Panc1 (cell line): ENCODE measurements around the gene MAGEA4. TPM values are rescaled to one million over a fixed set of nuclear protein-coding genes. Genes with fewer than 3 reads are reported as not detected.

Source experiments
- ATAC-seq: fragments of 200-7000 bp; cut with Tn5 transposase; 2 replicates; pipeline ENCODE4 v1.9.1; 2020; ENCODE audit warnings: mild to moderate bottlenecking, moderate library complexity
- Bru-seq: library from RNA; stranded (reverse); fragments of 400-500 nt; gene quantifications from one replicate; lab custom pipeline; 2021; lab: Mats Ljungman, UMichigan
- BruChase-seq, 2 experiments: library from RNA; stranded (reverse); fragments of 400-500 nt; gene quantifications; one replicate each; lab custom pipeline; 2021; lab: Mats Ljungman, UMichigan
- BruUV-seq: library from RNA; stranded (reverse); fragments of 400-500 nt; replicated peaks from 2 replicates; lab custom pipeline; 2021; lab: Mats Ljungman, UMichigan
- CTCF ChIA-PET: fragments of 300-600 bp; sonication (Branson Sonifier 250); formaldehyde crosslinking; loops from one replicate; lab custom pipeline; 2022; ENCODE audit warnings: antibody characterized with exemption; lab: Charles Lee
- POLR2A ChIA-PET: fragments of 300-600 bp; sonication (Branson Sonifier 250); formaldehyde crosslinking; loops from one replicate; lab custom pipeline; 2022; ENCODE audit warnings: antibody characterized with exemption; lab: Charles Lee
- DNase-seq: peaks from one replicate; pipeline ENCODE4 v3.0.0-alpha.2; 2010; ENCODE audit warnings: low read depth, low spot score
- H3K27ac ChIP-seq: 2 replicates; pipeline ENCODE4 v1.5.1; 2011; ENCODE audit warnings: mild to moderate bottlenecking, low read length, inconsistent platforms
- H3K27me3 ChIP-seq: fragments of 200-500 bp; sonication (Bioruptor generic); 2 replicates; pipeline ENCODE4 v1.6.0; 2014; ENCODE audit warnings: low read length, inconsistent platforms; ENCODE audit not compliant: control insufficient read depth, insufficient read depth
- H3K36me3 ChIP-seq: fragments of 200-500 bp; sonication (Bioruptor generic); 2 replicates; pipeline ENCODE4 v1.5.1; 2014; ENCODE audit warnings: inconsistent platforms, mild to moderate bottlenecking, low read length, moderate library complexity; ENCODE audit not compliant: control insufficient read depth, insufficient read depth
- H3K4me1 ChIP-seq: 2 replicates; pipeline ENCODE4 v1.5.1; 2011; ENCODE audit warnings: inconsistent platforms, mild to moderate bottlenecking, low read length, moderate library complexity; ENCODE audit not compliant: control insufficient read depth, insufficient read depth
- H3K4me3 ChIP-seq, 2 experiments: 2 replicates each; pipeline ENCODE4 v1.5.1; 2011 to 2012; ENCODE audit warnings: low read depth in 2 of 2, low read length in 2 of 2, mild to moderate bottlenecking in 2 of 2, inconsistent platforms in 1 of 2, moderate library complexity in 1 of 2
- H3K9me3 ChIP-seq: fragments of 200-500 bp; sonication (Bioruptor generic); 2 replicates; pipeline ENCODE4 v1.5.1; 2014; ENCODE audit warnings: low read depth, mild to moderate bottlenecking, inconsistent platforms, low read length, moderate library complexity; ENCODE audit not compliant: control insufficient read depth, insufficient read depth
- CTCF ChIP-seq: fragments of 450-650 bp; IDR thresholded peaks from 2 replicates; pipeline ENCODE4 v1.5.1; 2017; ENCODE audit warnings: mild to moderate bottlenecking
- POLR2AphosphoS5 ChIP-seq: IDR thresholded peaks from 2 replicates; pipeline ENCODE4 v1.6.1; 2012; ENCODE audit warnings: mild to moderate bottlenecking, low read depth, low read length, moderate library complexity
- REST ChIP-seq, 2 experiments: IDR thresholded peaks; 2 replicates each; pipeline ENCODE4 v1.6.1; 2011 to 2012; ENCODE audit warnings: low read depth in 2 of 2, control low read depth in 1 of 2, low read length in 1 of 2, mild to moderate bottlenecking in 1 of 2, moderate library complexity in 1 of 2; ENCODE audit not compliant: insufficient read depth in 1 of 2
- SIN3A ChIP-seq: IDR thresholded peaks from 2 replicates; pipeline ENCODE4 v1.6.1; 2012; ENCODE audit warnings: low read depth, mild to moderate bottlenecking, low read length, moderate library complexity, borderline replicate concordance; ENCODE audit not compliant: insufficient read depth
- TCF7L2 ChIP-seq: IDR thresholded peaks from 2 replicates; pipeline ENCODE4 v1.6.1; 2011; ENCODE audit warnings: mild to moderate bottlenecking, low read depth, low read length, inconsistent platforms
- in situ Hi-C: cut with HindIII; loops from 2 replicates; pipeline ENCODE4 v1.10.0; 2016; ENCODE audit warnings: low sequenced_read_pairs, low pct_unique_long_range_greater_than_20kb
- intact Hi-C: fragments of 100-400 bp; cut with micrococcal nuclease; formaldehyde crosslinking; loops from one replicate; pipeline ENCODE4 v1.10.0; 2022; ENCODE audit not compliant: unreplicated experiment
- long read RNA-seq: library from polyadenylated mRNA; unstranded; transcript quantifications from one replicate; pipeline ENCODE4 v2.0.0, GENCODE V29; 2021; ENCODE audit not compliant: unreplicated experiment
- polyA plus RNA-seq: library from polyadenylated mRNA; unstranded; fragments of >200 nt; gene quantifications from one replicate; pipeline ENCODE4 v1.2.1, GENCODE V29; 2012; ENCODE audit warnings: missing spikeins; ENCODE audit not compliant: insufficient read length
- total RNA-seq: library from RNA; stranded (reverse); gene quantifications from one replicate; pipeline ENCODE4 v1.2.1, GENCODE V29; 2021; ENCODE audit not compliant: unreplicated experiment

The MAGEA4 gene
- total RNA-seq (not detected), Bru-seq, nascent RNA (not detected), BruChase-seq, experiment 1, labeled RNA remaining after a 2-hour chase (not detected), BruChase-seq, experiment 2, labeled RNA remaining after a 6-hour chase (percentile 11 among the genes with signal in this experiment)
- polyA plus RNA-seq: 0.18 TPM
- long read RNA-seq, partial matches to known transcripts: 0 of 1 reads
- long read RNA-seq, other reads (novel, unspliced or antisense): 0 of 1 reads

- ATAC-seq (no peak; the same call in 1 of the 2 replicates), DNase-seq (no peak)
- Histone ChIP-seq H3K36me3 (no peaks in the 10 kb centered on the region), H3K9me3 (no peaks in the 10 kb centered on the region), H3K4me1 (no peaks in the 10 kb centered on the region), H3K4me3 (no peak within 1 kb of the TSS), H3K27me3 (no peaks in the 10 kb centered on the region), H3K27ac (no peak within 1 kb of the TSS)
- BruUV-seq: no TSS peak
- intact Hi-C loops: no loop called here
- in situ Hi-C loops: no loop called here
- no peak for TF ChIP-seq POLR2AphosphoS5
- no peak for TF ChIP-seq REST (IDR thresholded peaks at IDR 0.05; ENCODE audit: insufficient read depth in 1 of 2, low read depth in 2 of 2, low read length in 1 of 2)
- TF ChIP-seq TCF7L2: no peak
- no peak for TF ChIP-seq SIN3A
- no peak for TF ChIP-seq CTCF
- POLR2A ChIA-PET: no interaction called here
- CTCF ChIA-PET: no interaction called here
These were observed at the start of gene MAGEA4 for GRCh38 chrX:151912780-151913179. Gene MAGEA4, plus strand, starts transcription at chrX:151912889. Its CDS starts 10,776 bp downstream, at chrX:151923665.

GRCh38 chrX:151870602-151871001 is 42.1 kb upstream of the MAGEA4 start:
- Histone ChIP-seq H3K36me3 (no peaks in the 10 kb centered on the region; the same call in 1 of the 2 replicates), H3K27me3 (no peaks in the 10 kb centered on the region), H3K4me1 (no peaks in the 10 kb centered on the region), H3K4me3 (no peak overlapping the region), H3K27ac (no peak overlapping the region), H3K9me3 (no peaks in the 10 kb centered on the region)
- intact Hi-C loops: no loop called here
- DNase-seq: no peak
- ChIA-PET POLR2A (no interaction called here), CTCF (no interaction called here)
- BruUV-seq: no TSS peak
- TF ChIP-seq CTCF (no peak), POLR2AphosphoS5 (no peak), TCF7L2 (no peak), SIN3A (no peak), REST (IDR thresholded peaks at IDR 0.05; ENCODE audit: insufficient read depth in 1 of 2, low read depth in 2 of 2, low read length in 1 of 2) (no peak)
- no peak for ATAC-seq
- in situ Hi-C loops: no loop called here
